Activated T-helper 1 cell treated with Interleukin-2 at 50 U/mL for 16 hours (primary cell): ENCODE measurements around the gene PTPRG.

Experiments used
- DNase-seq: peaks from one replicate; pipeline ENCODE4 v3.0.0-alpha.2; 2020; ENCODE audit warnings: low read depth

The PTPRG gene

GRCh38 chr3:61966200-61966599 is 404.8 kb downstream of the PTPRG start:
- DNase-seq = no peak

DNA sequence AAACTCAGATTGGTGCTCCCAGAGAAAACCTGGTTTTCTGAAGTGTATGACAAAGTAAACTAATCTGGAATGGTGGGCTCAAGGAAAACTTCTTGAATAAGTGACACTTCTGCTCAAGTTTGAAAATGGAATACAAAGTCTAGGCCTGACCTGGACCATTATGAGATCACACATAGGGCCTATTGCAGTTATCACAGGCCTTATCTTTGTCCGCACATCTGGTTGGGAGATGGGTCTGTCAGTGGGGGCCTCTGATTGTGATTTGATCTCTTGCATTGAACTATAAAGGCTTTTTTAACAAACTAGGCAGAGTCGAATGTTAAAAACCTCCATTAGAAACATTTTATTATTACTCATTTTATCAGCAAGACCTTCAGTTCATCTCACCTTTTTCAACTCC is 405.6 kb downstream of the PTPRG start:
- no peak for DNase-seq

DNA sequence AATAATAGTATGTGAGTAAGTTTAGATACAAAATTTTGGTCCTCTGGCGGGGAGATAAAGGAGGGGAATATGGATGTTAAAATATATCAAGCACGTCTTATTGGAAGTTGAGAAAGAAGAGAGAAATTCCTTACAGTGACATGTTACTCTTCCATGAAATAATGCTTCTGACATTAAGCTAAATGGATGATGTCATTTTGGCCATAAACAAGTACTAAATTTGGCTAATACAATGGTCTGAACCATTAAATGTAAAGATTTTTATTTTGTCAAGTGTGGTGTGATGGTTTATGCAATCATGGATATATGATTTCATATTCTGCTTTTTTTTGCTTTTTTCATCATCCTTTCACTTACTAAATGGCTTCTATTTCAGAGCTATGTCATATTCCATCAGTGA is 406.6 kb downstream of the PTPRG start:
- no peak for DNase-seq

DNA sequence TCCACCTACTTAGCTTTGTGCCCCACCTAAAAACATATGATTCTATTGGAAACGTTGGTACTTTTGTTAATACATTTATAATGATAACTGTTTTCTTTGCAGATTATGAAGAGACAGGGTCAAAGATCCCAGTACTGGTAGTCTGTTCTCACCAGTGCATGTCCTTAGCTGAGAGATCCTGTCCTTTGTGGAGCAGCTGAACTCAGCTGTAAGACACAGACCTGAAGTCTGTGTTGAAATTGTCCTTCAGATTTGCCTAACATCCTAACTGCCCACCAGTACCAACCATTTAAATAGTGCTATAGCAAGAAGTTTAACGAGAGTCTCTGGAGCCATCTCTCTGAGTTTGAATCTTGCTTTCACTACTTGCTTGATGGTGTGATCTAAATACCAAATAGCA is 413.3 kb downstream of the PTPRG start:
- DNase-seq = no peak

DNA sequence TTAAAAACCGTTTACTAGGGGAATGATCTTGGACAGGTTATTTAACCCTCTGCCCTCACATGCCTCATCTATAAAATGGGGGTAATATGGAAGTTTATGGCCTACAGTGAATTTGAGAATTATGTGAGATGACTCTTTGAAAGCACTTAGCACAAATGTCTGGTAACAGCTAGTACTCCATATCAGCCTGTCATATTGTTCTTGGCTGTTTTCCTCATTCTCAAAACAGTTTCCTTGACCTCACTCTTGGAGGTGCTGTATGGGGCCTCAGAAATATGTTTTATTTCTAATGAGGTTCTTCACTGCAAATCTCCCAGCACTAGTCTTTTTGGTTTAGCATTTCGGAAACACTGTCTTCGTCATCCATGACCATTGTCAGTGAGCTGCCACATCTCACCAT is 413.8 kb downstream of the PTPRG start:
- no peak for DNase-seq

DNA sequence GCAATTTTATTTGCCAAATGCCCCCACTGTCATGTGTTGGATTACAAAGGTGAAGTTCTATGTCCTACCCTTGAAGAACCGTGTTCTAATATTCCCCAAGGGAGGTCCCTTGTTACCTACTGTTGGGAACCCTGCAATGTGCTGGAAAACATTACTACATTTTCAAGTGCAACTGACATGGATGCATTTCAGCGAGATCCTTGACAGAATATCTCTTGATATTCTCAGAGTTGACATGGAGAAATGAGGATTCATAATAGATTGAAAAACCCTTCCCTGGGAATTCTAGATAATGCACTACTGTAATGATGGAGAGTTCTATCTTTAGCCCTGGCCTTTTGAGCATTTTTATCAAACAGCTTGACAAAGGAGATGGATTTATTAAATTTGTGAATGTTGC is 414.6 kb downstream of the PTPRG start:
- DNase-seq = no peak

DNA sequence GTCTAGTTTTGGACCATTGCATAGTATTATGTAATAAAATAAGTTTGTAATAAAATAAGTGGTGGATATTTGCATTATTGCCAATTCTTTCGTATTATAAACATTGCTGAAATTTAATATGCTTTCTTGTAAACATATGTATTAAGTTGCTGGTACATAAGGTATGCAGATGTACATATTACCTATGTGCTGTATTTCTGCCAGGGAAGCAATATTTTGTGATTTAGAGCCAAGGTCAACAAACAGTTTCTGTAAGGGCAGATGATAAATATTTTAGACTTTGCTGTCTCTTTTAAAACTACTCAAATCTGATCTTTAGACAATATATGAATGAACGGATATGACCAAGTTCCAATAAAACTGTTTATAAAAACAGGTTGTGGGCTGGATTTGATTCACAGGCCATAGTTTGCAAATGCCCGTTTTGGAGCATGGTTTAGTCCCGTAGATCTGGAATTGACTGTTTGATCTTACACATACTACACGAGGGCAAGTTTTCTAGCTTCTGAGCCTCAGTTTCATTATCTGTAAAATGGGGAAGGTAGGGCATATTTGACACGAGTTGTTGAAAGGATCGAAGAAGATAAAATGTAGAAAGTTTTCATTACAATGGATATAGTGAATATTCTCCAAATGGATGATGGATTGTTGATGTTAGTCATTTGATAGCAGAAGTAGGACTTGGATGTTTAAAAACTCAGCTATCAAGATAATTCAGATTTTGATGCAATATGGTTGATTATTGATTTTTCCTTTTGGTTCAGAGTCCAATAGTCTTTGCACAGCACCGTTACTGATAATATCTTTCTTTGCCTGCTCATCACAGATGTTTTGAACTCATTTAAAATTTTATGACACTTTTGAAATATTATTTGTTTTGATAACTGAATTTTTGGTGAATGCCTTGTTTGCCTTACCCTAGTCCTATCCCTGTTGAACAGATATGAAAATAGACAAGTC is 417.4 kb downstream of the PTPRG start:
- no peak for DNase-seq

GRCh38 chr3:61979638-61980037 is 418.3 kb downstream of the PTPRG start:
- DNase-seq = no peak

DNA sequence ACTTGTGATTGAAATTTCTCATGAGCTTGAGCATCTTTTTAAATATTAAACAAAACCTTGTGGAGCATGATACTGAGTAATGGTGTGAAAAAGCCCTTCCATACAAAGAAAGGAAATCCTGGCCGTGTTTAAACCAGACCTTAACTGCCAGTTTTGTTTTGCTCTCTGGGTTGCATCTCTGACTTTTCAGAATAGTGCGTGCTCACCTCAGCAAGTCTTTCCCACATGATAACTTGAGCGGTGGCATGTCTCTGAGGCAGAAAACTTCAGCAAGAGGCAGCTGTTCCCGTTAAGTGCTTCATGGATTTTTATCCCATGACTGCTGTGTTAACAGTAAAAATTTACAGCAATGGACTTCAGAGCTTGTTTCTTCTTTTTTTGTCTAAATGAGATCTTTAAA is 418.7 kb downstream of the PTPRG start:
- DNase-seq = no peak

- no peak for DNase-seq
Observed at GRCh38 chr3:61981060-61981459, 419.7 kb downstream of the PTPRG start.

DNA sequence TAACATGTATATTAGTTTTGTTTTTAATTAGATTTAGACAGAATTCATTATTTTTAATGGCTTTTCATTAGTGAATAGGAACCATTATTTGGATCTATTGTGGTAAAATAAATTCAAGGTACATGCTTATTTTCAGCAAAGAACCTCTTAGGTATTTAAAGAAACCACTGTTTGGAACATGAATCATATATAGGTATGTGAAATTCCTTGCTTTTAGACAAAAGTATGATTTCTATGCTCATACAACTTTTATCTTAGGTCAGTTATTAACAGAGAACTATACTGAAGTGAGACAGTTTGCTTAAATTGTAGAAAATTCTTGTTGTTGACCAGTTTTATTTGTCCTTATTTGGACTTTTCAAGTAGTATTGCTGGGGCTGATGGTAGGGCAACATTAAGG is 422.1 kb downstream of the PTPRG start:
- no peak for DNase-seq

DNA sequence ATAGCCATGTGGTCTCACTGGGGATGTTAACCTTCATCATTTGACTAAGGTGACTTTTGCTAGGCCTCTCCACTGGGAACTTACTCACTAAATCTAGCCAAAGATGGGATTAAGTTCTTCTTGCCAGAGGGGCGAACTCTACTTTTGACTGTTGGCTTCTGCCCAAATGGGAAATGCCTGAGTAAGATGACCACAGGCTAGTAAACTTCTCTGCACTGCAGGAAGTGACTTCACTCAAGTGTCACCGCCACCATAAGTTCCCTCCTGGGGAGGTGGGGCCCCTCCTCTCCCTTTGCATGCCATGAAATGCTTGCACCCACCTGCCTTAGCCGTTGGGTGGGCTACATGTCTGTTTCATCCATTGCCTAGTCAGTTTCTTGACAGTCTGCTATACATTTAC is 423.6 kb downstream of the PTPRG start:
- no peak for DNase-seq

GRCh38 chr3:61986473-61986872 is 425.1 kb downstream of the PTPRG start:
- no peak for DNase-seq

DNA sequence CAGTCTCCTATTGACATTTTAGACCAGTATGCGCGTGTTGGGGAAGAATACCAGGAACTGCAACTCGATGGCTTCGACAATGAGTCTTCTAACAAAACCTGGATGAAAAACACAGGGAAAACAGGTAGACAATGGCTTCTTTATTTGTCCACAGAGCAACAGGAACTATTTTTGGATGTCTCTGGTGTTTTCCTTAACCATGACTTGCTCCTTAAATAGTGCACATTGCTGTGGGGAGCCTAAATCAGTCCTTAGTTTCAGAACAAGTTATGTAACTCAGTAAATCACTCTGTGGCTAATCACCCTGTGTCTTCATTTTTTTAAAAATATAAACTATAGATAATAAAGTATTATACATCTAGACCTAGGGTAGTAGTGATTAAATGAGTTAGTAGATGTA is 428.3 kb downstream of the PTPRG start:
- DNase-seq = no peak

DNA sequence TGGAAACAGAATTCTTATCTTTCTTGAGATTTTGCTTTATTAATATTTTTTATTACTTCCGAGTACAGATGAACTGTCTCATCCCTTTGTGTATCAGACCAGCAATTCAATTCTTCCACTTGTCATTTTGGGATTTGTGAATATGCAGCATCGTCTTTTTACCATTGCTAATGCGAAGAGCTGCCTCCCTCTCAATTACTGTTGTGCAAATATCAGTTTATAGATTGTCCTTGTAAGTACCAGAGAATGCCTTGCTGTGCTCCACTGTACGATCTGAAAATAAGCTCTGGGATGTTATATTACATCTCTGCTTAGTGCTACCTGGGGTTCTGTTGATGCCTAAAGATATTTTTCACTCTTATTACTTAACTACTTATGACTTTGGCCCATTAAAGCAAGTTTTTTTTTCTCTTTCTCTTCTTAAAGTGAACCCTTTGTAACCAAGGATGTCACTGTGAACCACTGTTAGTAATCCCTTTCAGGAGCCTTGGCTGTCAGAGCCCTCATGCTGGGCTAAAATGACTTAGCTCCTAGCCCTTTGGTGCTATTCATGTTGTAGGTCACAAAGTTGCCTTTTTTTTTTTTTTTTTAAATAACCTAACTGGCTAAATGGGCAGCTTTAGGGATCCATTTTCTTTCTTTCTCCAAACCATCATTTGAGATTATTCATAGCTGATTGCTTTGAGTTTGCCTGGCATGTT is 429.1 kb downstream of the PTPRG start:
- DNase-seq = no peak

DNA sequence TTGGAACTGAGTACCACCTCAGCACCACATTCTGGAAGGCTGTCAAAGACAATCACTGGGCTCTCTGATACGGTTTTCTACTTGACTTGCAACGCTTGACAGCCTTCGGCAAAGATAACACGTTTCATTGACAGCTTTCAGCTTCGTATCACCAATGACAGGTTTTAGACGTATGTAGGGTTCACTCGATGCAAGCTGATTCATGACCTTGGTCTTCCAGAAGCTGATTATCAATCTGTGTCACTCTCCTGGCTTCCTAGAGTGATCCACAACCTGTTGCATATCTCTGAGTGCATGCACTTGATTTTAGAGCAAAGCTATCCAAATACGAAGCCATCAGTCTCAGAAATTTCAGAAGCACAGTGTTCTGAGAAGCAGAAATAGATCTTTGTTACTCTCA is 430.3 kb downstream of the PTPRG start:
- DNase-seq = no peak

DNA sequence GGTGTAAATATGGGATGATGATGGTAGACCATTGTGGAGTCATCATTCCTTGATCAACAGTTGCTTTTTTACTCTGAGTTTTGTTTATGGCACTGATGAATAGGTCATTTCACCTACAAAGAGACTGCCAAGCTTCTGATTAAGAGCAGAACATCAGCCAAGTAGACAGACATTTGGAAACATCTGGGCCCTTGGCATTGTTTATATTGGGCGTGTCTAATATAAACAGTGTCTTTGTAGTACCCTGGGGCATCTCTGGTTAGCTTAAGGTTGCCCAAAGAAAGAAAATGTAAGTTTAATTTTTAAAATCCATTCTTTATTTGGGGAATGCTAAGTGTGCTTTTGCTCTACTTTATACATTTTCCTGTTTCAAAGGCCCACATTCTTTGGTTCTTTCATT is 435.0 kb downstream of the PTPRG start:
- no peak for DNase-seq

- DNase-seq = no peak
Observed at GRCh38 chr3:61997101-61997500, 435.7 kb downstream of the PTPRG start.

GRCh38 chr3:62003835-62004234 is 442.5 kb downstream of the PTPRG start:
- no peak for DNase-seq

- no peak for DNase-seq
Observed at GRCh38 chr3:62007036-62007435, 445.7 kb downstream of the PTPRG start.

GRCh38 chr3:62010989-62011388 is 449.6 kb downstream of the PTPRG start:
- DNase-seq = no peak

DNA sequence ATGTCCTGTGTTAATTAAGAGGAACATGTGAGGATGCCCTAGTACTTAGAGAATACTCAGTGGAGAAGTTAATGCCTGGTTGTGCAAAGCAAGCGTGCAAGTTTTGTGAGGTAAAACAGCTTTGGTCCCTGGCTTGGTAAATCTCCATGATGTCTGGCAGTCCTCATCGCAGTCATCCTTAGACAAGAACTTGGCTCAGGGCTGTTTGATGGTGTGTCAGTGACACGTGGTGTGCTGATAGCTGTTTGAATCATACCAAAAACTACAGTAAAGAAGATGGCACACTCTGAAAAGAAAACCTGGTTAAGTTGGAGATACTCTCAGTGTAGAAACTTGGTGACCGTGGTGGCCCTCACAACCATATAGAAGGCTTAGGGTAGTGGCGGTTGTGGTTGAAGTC is 450.3 kb downstream of the PTPRG start:
- DNase-seq = no peak

- no peak for DNase-seq
Observed at GRCh38 chr3:62013951-62014350, 452.6 kb downstream of the PTPRG start.

- no peak for DNase-seq
Observed at GRCh38 chr3:62015111-62015510, 453.7 kb downstream of the PTPRG start.
